ENCODE measurements around the gene MINK1.
"Not testable (repeated sequence)": the region's sequence is repeated elsewhere in the genome, so short reads cannot be mapped to it uniquely, and the experiment has no call there.

MINK1 gene

GRCh38 chr17:4806777-4807604 is 26.1 kb upstream of the MINK1 start, which contains the start of gene PLD2:
PLD2 (plus strand) TSS chr17:4807152; CDS start chr17:4807773, 621 bp downstream.
- H3K36me3 Mint-ChIP-seq: peaks cover 8% of the 10 kb centered on the region
- peak within 1 kb of the TSS; percentile 66 for H3K4me3 Mint-ChIP-seq
- H3K27ac Mint-ChIP-seq: peak within 1 kb of the TSS; percentile 63
- no peaks in the 10 kb centered on the region for H3K9me3 Mint-ChIP-seq
- peak; percentile 97 for ATAC-seq
- DNase-seq (ENCODE audit: low spot score in 2 of 2): peak; percentile 83 to 90
- peaks cover 21% of the 10 kb centered on the region for H3K4me1 Mint-ChIP-seq

- Mint-ChIP-seq H3K4me1 (peaks cover 21% of the 10 kb centered on the region), H3K4me3 (peak overlapping the region; percentile 66), H3K27ac (peak overlapping the region; percentile 63), H3K9me3 (no peaks in the 10 kb centered on the region), H3K36me3 (peaks cover 8% of the 10 kb centered on the region)
- no peak for ATAC-seq
- DNase-seq (ENCODE audit: low spot score in 2 of 2): no peak
These were observed 25.3 kb upstream of the MINK1 start for GRCh38 chr17:4807605-4808377.

GRCh38 chr17:4808378-4808767 is 24.8 kb upstream of the MINK1 start:
- peaks cover 8% of the 10 kb centered on the region for H3K36me3 Mint-ChIP-seq
- peak overlapping the region; percentile 66 for H3K4me3 Mint-ChIP-seq
- H3K27ac Mint-ChIP-seq: no peak overlapping the region
- no peaks in the 10 kb centered on the region for H3K9me3 Mint-ChIP-seq
- peaks cover 21% of the 10 kb centered on the region for H3K4me1 Mint-ChIP-seq
- ATAC-seq: no peak
- no peak for DNase-seq (ENCODE audit: low spot score in 2 of 2)

DNA sequence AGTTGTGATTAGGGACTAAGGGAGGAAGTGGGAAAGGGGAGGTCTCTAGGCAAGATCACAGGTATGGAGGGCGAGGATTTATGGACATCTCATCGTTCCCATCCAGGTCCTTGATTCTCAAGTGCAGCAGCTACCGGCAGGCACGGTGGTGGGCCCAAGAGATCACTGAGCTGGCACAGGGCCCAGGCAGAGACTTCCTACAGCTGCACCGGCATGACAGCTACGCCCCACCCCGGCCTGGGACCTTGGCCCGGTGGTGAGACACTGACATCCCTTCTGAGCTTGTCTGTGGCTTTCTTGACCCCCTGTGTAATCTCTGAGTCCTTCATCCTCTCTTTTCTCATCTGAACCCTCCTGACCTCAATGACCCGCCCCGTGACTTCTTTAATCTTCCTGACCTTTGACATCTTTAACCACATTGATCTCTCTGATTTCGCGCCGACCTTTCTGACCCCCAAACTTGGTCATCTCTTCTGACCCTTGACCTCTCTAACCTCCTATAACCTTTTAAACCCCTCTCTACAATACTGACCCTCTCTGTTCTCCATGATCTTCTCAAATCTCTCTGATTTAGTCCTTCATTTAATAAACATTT is 22.3 kb upstream of the MINK1 start:
- DNase-seq (ENCODE audit: low spot score in 2 of 2): no peak
- Mint-ChIP-seq H3K9me3 (no peaks in the 10 kb centered on the region), H3K4me3 (no peak overlapping the region), H3K4me1 (peaks cover 21% of the 10 kb centered on the region), H3K36me3 (peaks cover 14% of the 10 kb centered on the region), H3K27ac (no peak overlapping the region)
- no peak for ATAC-seq

DNA sequence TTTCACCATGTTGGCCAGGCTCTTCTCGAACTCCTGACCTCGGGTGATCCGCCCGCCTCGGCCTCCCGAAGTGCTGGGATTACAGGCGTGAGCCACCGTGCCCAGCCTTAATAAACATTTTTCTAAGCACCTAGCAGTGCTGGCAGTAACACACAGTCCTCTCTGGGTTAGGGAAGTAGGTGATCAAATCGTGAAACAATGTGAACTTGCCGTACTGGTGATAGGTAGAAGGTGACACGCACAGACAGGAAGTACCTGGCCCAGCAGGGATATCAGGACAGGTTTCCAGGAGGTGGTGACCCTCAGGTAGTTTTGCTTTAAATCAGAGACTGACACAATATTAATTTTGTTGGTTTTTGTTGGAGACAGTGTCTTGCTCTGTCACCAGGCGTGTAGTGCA is 21.7 kb upstream of the MINK1 start:
- ATAC-seq: no peak
- no peak overlapping the region for H3K27ac Mint-ChIP-seq
- no peaks in the 10 kb centered on the region for H3K9me3 Mint-ChIP-seq
- peaks cover 18% of the 10 kb centered on the region for H3K4me1 Mint-ChIP-seq
- H3K4me3 Mint-ChIP-seq: no peak overlapping the region
- no peak for DNase-seq (ENCODE audit: low spot score in 2 of 2)
- H3K36me3 Mint-ChIP-seq: peaks cover 18% of the 10 kb centered on the region

- peaks cover 27% of the 10 kb centered on the region for H3K36me3 Mint-ChIP-seq
- no peak overlapping the region for H3K4me3 Mint-ChIP-seq
- H3K9me3 Mint-ChIP-seq: no peaks in the 10 kb centered on the region
- no peak overlapping the region for H3K27ac Mint-ChIP-seq
- peaks cover 16% of the 10 kb centered on the region for H3K4me1 Mint-ChIP-seq
- DNase-seq (ENCODE audit: low spot score in 2 of 2) (no peak), ATAC-seq (no peak)
These were observed 20.4 kb upstream of the MINK1 start for GRCh38 chr17:4812690-4813089.

- Mint-ChIP-seq H3K9me3 (no peaks in the 10 kb centered on the region), H3K4me1 (no peaks in the 10 kb centered on the region), H3K27ac (no peak overlapping the region), H3K36me3 (peaks cover 36% of the 10 kb centered on the region), H3K4me3 (no peak overlapping the region)
- ATAC-seq: no peak
- no peak for DNase-seq (ENCODE audit: low spot score in 2 of 2)
These were observed 18.0 kb upstream of the MINK1 start for GRCh38 chr17:4815043-4815675.

DNA sequence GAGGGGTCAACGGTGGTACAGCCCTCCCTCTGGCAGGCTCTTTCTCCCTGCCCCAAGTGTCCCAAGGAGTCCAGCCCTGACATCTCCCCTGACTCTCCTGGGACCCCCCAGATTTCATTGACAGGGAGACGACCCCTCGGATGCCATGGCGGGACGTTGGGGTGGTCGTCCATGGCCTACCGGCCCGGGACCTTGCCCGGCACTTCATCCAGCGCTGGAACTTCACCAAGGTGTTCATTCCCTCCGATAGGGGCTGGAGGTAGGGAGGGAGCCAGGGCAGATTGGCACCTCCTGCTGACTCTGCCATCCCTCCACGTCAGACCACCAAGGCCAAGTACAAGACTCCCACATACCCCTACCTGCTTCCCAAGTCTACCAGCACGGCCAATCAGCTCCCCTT is 16.3 kb upstream of the MINK1 start:
- ATAC-seq: no peak
- DNase-seq (ENCODE audit: low spot score in 2 of 2): no peak
- H3K4me1 Mint-ChIP-seq: no peaks in the 10 kb centered on the region
- no peaks in the 10 kb centered on the region for H3K9me3 Mint-ChIP-seq
- H3K4me3 Mint-ChIP-seq: no peak overlapping the region
- peaks cover 45% of the 10 kb centered on the region for H3K36me3 Mint-ChIP-seq
- no peak overlapping the region for H3K27ac Mint-ChIP-seq

DNA sequence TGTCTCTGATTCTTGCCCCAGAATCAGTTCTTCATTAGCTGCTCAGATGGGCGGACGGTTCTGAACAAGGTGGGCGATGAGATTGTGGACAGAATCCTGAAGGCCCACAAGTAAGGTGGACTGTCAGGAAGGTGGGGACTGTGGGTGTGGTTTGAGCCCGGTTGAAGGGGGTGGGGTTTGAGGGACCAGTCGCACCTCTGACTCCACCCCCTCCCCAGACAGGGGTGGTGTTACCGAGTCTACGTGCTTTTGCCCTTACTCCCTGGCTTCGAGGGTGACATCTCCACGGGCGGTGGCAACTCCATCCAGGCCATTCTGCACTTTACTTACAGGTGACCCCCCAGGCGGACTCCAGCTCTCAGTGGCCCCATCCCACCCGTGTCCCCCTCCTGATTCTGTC is 14.9 kb upstream of the MINK1 start:
- ATAC-seq (no peak), DNase-seq (ENCODE audit: low spot score in 2 of 2) (no peak)
- Mint-ChIP-seq H3K9me3 (no peaks in the 10 kb centered on the region), H3K4me3 (no peak overlapping the region), H3K27ac (no peak overlapping the region), H3K4me1 (no peaks in the 10 kb centered on the region), H3K36me3 (peaks cover 48% of the 10 kb centered on the region)

DNA sequence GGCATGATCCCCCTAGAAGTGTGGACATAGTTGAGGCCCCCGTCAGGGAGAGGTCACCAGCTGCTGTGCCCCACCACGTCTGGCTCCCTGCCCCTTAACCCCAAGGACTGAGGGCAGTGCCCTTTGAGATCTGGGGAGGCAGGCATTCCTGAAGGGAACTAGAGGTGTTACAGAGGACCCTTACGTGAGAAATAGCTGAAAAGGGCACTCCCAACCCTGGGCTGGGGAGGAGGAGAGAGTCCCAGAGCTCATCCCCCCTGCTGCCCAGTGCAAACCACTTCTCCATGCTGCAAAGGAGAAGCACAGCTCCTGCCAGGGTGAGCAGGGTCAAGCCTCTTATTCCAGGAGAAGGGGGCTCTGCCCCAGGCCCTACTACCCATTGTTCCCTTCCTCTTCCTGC is 10.3 kb upstream of the MINK1 start:
- ATAC-seq (no peak), DNase-seq (ENCODE audit: low spot score in 2 of 2) (no peak)
- Mint-ChIP-seq H3K4me1 (no peaks in the 10 kb centered on the region), H3K4me3 (no peak overlapping the region), H3K27ac (no peak overlapping the region), H3K36me3 (peaks cover 29% of the 10 kb centered on the region), H3K9me3 (no peaks in the 10 kb centered on the region)

- DNase-seq (ENCODE audit: low spot score in 2 of 2) (no peak), ATAC-seq (no peak)
- Mint-ChIP-seq H3K36me3 (peaks cover 29% of the 10 kb centered on the region), H3K9me3 (no peaks in the 10 kb centered on the region), H3K4me3 (no peak overlapping the region), H3K27ac (peak overlapping the region; percentile 37), H3K4me1 (no peaks in the 10 kb centered on the region)
These were observed 9.6 kb upstream of the MINK1 start for GRCh38 chr17:4823373-4824089.

GRCh38 chr17:4827399-4827798 is 5.7 kb upstream of the MINK1 start:
- Mint-ChIP-seq H3K36me3 (no peaks in the 10 kb centered on the region), H3K9me3 (no peaks in the 10 kb centered on the region), H3K4me3 (no peak overlapping the region), H3K27ac (no peak overlapping the region), H3K4me1 (no peaks in the 10 kb centered on the region)
- ATAC-seq: no peak
- no peak for DNase-seq (ENCODE audit: low spot score in 2 of 2)

DNA sequence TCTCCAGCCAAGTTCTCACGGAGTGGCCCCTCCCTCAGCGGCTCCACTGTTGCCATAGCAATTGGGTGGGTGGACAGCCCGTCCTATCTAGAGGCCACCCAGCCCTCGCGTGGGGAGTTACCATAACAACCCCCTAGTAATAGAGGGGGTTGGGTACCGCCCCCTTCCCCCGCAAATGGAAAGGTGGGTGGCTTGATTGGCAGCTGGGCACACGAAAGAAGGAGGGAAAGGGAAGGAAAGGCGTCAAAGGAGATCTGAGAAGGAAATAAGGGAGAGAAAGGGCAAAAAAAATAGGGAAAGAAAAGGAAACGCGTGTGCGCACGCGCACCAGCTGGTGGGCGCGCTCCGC is 337 bp upstream of the MINK1 start:
- peak; percentile 42 for ATAC-seq
- not testable (repeated sequence) for H3K9me3 Mint-ChIP-seq; DNase-seq (ENCODE audit: low spot score in 2 of 2)
- Mint-ChIP-seq H3K4me3 (peak overlapping the region; percentile 85), H3K4me1 (peaks cover 41% of the 10 kb centered on the region), H3K36me3 (peaks cover 15% of the 10 kb centered on the region), H3K27ac (peak overlapping the region; percentile 97)

GRCh38 chr17:4833941-4834680 is 971 bp downstream of the MINK1 start:
- Mint-ChIP-seq H3K27ac (peak overlapping the region; percentile 97), H3K4me3 (peak overlapping the region; percentile 85), H3K9me3 (no peaks in the 10 kb centered on the region), H3K36me3 (peaks cover 15% of the 10 kb centered on the region), H3K4me1 (peaks cover 49% of the 10 kb centered on the region)
- DNase-seq (ENCODE audit: low spot score in 2 of 2): no peak
- ATAC-seq: no peak

Data from stimulated activated effector memory CD8-positive, alpha-beta T cell treated with anti-CD3 and anti-CD28 coated beads, Interleukin-12 subunit alpha, Interleukin-12 subunit beta, amount 100 ng/mL, for 72 hours (primary cell).